Right atrium auricular region (tissue), 2 donors: ENCODE data around the gene P2RX2. TPM values are rescaled to one million over a fixed set of nuclear protein-coding genes. Genes with fewer than 3 reads are reported as not detected.

ENCODE experiments used
- DNase-seq: peaks from one replicate; pipeline ENCODE4 v3.0.0-alpha.2; 2019; ENCODE audit warnings: low spot score
- H3K27ac ChIP-seq, 2 donors: fragments of 200-600 bp; sonication (generic); 1 replicate in 1 of 2; 2 replicates in 1 of 2; pipeline ENCODE4 v1.5.1; 2016 to 2019
- H3K27me3 ChIP-seq, 2 donors: fragments of 200-600 bp; sonication (generic); one replicate each; pipeline versions ENCODE4 v1.5.1 to v1.6.0; 2017 to 2019
- H3K36me3 ChIP-seq: fragments of 200-600 bp; sonication (generic); one replicate; pipeline ENCODE4 v1.5.1; 2016
- H3K4me1 ChIP-seq, 2 donors: fragments of 200-600 bp; sonication (generic); one replicate each; pipeline versions ENCODE4 v1.5.1 to v1.6.0; 2017 to 2019
- H3K4me3 ChIP-seq, 2 donors: fragments of 200-600 bp; sonication (generic); 1 replicate in 1 of 2; 2 replicates in 1 of 2; pipeline ENCODE4 v1.5.1; 2017 to 2019; ENCODE audit warnings: mild to moderate bottlenecking in 1 of 2, moderate library complexity in 1 of 2
- H3K9me3 ChIP-seq, 2 donors: fragments of 200-600 bp; sonication (generic); one replicate each; pipeline ENCODE4 v1.5.1; 2019
- CTCF ChIP-seq, 2 donors: fragments of 200-600 bp; sonication (generic); IDR thresholded peaks; one replicate each; pipeline ENCODE4 v1.5.1; 2019; ENCODE audit warnings: antibody characterized with exemption in 2 of 2
- total RNA-seq, 2 donors: library from RNA; depleted of rRNA; stranded (reverse); fragments of >200 nt; gene quantifications; one replicate each; pipeline ENCODE4 v1.1.0, GENCODE V29; 2016

Gene P2RX2
- total RNA-seq, 2 donors from 2014 or later = not detected

DNA sequence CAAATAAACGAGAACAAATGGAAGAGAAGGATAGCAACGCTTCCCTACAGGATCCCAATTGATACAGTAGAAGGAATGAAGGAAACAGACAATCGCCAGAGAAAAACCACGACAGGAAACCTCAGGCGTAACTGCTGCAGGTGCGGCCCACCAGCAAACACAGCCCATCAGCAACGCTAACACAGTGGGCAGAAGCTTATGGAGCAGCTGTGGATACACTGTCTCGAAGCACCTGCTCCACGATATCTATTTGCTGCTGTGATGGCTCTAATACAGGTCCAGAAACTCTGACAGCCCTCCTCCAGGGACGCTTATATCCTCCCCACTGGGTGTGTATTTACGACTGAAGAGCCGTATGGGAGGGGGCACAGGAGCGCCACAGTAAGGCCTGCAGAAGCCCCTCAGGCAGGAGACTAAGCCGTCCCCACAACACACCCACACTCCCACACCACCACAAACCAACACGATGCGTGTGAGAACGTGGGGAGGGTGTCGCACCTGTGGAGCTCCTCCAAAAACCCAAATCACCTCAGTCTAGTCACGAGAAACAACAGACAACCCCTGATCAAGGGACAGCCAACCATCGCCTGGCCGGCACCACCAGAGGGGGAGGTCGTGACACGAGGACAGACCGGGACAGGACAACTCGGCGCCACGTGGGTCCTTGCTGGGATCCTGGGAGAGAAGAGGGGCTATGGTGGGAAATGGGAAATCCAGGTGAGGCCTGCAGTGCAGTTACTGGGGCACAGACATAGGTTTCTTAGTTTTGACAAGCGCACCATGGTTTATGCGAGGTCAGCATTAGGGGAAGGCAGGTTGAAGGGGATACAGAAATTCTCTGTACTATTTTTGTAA, 44.6 kb downstream of the P2RX2 start:
- no peak overlapping the region for H3K27ac ChIP-seq
- H3K9me3 ChIP-seq = no peaks in the 10 kb centered on the region
- no peak overlapping the region for H3K4me3 ChIP-seq
- no peak for DNase-seq
- no peaks in the 10 kb centered on the region for H3K4me1 ChIP-seq
- TF ChIP-seq CTCF (IDR thresholded peaks at IDR 0.05) = no peak
- peaks cover 73% of the 10 kb centered on the region for H3K36me3 ChIP-seq
- H3K27me3 ChIP-seq = no peaks in the 10 kb centered on the region

GRCh38 chr12:132664206-132665148, 45.9 kb downstream of the P2RX2 start:
- no peaks in the 10 kb centered on the region for H3K9me3 ChIP-seq
- H3K27me3 ChIP-seq = no peaks in the 10 kb centered on the region
- H3K27ac ChIP-seq = no peak overlapping the region
- no peaks in the 10 kb centered on the region for H3K4me1 ChIP-seq
- H3K36me3 ChIP-seq = peaks cover 65% of the 10 kb centered on the region
- TF ChIP-seq CTCF (IDR thresholded peaks at IDR 0.05) = no peak
- DNase-seq = no peak
- H3K4me3 ChIP-seq = no peak overlapping the region

- Histone ChIP-seq H3K9me3 (no peaks in the 10 kb centered on the region), H3K4me1 (no peaks in the 10 kb centered on the region), H3K36me3 (peaks cover 61% of the 10 kb centered on the region), H3K27me3 (no peaks in the 10 kb centered on the region), H3K4me3 (no peak overlapping the region), H3K27ac (no peak overlapping the region)
- TF ChIP-seq CTCF (IDR thresholded peaks at IDR 0.05) = no peak
- DNase-seq = no peak
Measured at GRCh38 chr12:132665149-132665491, 46.5 kb downstream of the P2RX2 start.

DNA sequence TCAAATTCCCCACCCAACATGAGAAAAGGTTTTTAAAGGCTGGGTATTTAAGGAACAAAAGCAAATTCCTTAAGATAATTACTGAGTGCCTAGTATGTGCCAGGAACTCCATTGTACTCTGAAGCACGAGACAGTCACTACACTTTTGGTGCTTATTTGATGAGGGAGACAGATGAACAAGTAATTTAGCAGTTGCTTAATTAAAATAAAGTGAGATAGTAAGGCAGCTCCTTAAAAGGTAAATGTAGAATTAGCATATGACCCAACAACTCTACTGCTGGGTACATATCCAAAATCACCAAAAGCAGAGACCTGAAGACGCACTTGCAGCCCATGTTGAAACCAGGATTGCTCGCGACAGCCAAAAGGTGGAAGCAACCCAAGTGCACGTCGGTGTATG, 47.2 kb downstream of the P2RX2 start:
- no peak for DNase-seq
- Histone ChIP-seq H3K4me1 (no peaks in the 10 kb centered on the region), H3K36me3 (peaks cover 54% of the 10 kb centered on the region), H3K4me3 (no peak overlapping the region), H3K27me3 (no peaks in the 10 kb centered on the region), H3K9me3 (no peaks in the 10 kb centered on the region), H3K27ac (no peak overlapping the region)
- no peak for TF ChIP-seq CTCF (IDR thresholded peaks at IDR 0.05)

DNA sequence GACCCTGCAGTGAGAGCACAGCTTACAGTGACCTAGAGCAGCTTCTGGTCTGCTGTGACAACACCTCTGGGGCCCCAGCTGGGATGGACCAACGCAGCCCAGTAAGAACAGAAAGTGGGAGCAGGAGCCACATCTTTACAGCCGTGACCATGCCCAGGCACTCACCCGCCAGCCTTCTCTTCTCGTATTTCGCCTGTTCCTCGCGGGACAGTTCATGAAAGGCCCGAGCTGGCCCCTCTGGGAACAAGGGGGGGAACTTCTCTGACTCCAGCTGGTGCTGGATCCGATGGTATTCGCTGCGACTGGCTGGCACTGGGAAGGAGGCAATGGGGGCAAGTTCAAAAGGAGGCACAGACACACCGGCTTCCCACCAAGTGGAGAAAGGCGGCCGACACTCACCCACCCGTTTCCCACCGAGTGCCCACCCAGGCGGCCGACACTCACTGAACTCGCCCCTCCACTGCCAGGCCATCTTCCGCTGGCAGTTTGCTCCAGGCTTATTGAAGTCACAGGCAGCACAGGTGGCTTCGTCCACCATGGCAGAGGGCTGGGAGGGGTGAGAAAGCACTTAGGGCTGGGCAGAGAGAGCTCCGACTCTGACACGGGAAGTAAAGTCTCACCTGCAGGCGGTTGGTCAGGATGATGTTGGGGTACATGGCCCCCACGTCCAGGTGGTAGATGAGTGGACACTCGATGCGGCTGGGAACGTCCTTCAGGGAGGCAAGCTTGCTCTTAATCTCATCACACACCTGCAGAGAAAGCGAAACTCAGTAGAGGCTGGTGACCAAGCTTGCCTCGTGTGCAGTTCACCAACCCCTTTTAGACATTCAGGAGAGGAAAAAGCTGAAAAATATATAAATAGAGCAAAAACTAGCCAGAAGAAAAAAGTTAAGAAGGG, 49.9 kb downstream of the P2RX2 start:
- Histone ChIP-seq H3K36me3 (peaks cover 56% of the 10 kb centered on the region), H3K9me3 (no peaks in the 10 kb centered on the region), H3K4me1 (no peaks in the 10 kb centered on the region), H3K27me3 (no peaks in the 10 kb centered on the region), H3K4me3 (no peak overlapping the region), H3K27ac (no peak overlapping the region)
- TF ChIP-seq CTCF (IDR thresholded peaks at IDR 0.05) = no peak
- DNase-seq = no peak
